PC-9 (cell line): Measurements from ENCODE around the gene RFTN1.

Source experiments
- CTCF ChIP-seq: fragments of 200-600 bp; sonication (generic); conservative IDR thresholded peaks from 2 replicates; pipeline ENCODE4 v1.6.1; 2017; ENCODE audit warnings: mixed run types, antibody characterized with exemption, mild to moderate bottlenecking, moderate library complexity
- EZH2 ChIP-seq: fragments of 200-600 bp; sonication (generic); IDR thresholded peaks from 2 replicates; pipeline ENCODE4 v1.8.0; 2017; ENCODE audit warnings: antibody characterized with exemption, low read depth

GRCh38 chr3:16510620-16511319 is 2.7 kb downstream of the RFTN1 start:
- TF ChIP-seq CTCF (no peak), EZH2 (no peak)
